ENCODE data around the gene ADAMTS15.

The ADAMTS15 gene

GRCh38 chr11:130416906-130417305 is 31.5 kb upstream of the ADAMTS15 start:
- DNase-seq (ENCODE audit: low read depth), result no peak
- TF ChIP-seq CTCF (conservative IDR thresholded peaks at IDR 0.05; ENCODE audit: control insufficient read depth, insufficient read depth, low read depth, low read length), result no peak
- no peak overlapping the region for H3K4me3 ChIP-seq (ENCODE audit: control insufficient read depth, low read depth, low read length)

GRCh38 chr11:130418210-130418609 is 30.2 kb upstream of the ADAMTS15 start:
- DNase-seq (ENCODE audit: low read depth), result no peak
- H3K4me3 ChIP-seq (ENCODE audit: control insufficient read depth, low read depth, low read length), result no peak overlapping the region
- no peak for TF ChIP-seq CTCF (conservative IDR thresholded peaks at IDR 0.05; ENCODE audit: control insufficient read depth, insufficient read depth, low read depth, low read length)

- H3K4me3 ChIP-seq (ENCODE audit: control insufficient read depth, low read depth, low read length), result no peak overlapping the region
- no peak for DNase-seq (ENCODE audit: low read depth)
- no peak for TF ChIP-seq CTCF (conservative IDR thresholded peaks at IDR 0.05; ENCODE audit: control insufficient read depth, insufficient read depth, low read depth, low read length)
These were observed 29.7 kb upstream of the ADAMTS15 start for GRCh38 chr11:130418756-130419155.

GRCh38 chr11:130420478-130421198 is 27.8 kb upstream of the ADAMTS15 start:
- no peak for TF ChIP-seq CTCF (conservative IDR thresholded peaks at IDR 0.05; ENCODE audit: control insufficient read depth, insufficient read depth, low read depth, low read length)
- peak; percentile 55 for DNase-seq (ENCODE audit: low read depth)
- no peak overlapping the region for H3K4me3 ChIP-seq (ENCODE audit: control insufficient read depth, low read depth, low read length)

GRCh38 chr11:130421199-130421585 is 27.3 kb upstream of the ADAMTS15 start:
- no peak for DNase-seq (ENCODE audit: low read depth)
- no peak for TF ChIP-seq CTCF (conservative IDR thresholded peaks at IDR 0.05; ENCODE audit: control insufficient read depth, insufficient read depth, low read depth, low read length)
- no peak overlapping the region for H3K4me3 ChIP-seq (ENCODE audit: control insufficient read depth, low read depth, low read length)

GRCh38 chr11:130421697-130422096 is 26.7 kb upstream of the ADAMTS15 start:
- no peak overlapping the region for H3K4me3 ChIP-seq (ENCODE audit: control insufficient read depth, low read depth, low read length)
- no peak for DNase-seq (ENCODE audit: low read depth)
- TF ChIP-seq CTCF (conservative IDR thresholded peaks at IDR 0.05; ENCODE audit: control insufficient read depth, insufficient read depth, low read depth, low read length), result no peak

Data from fibroblast of mammary gland (primary cell).